Fibroblast of skin of left biceps (primary cell): ENCODE data around the gene ABITRAM.
"Not testable (repeated sequence)": the region's sequence is repeated elsewhere in the genome, so short reads cannot be mapped to it uniquely, and the experiment has no call there.

ENCODE experiments used
- DNase-seq, 2 experiments: peaks; one replicate each; pipeline ENCODE4 v3.0.0-alpha.2; 2013; ENCODE audit warnings: low read depth in 2 of 2

Gene ABITRAM

GRCh38 chr9:108934323-108934893 is at the start of gene ABITRAM:
Gene ABITRAM, plus strand, starts transcription at chr9:108934400. Its CDS starts 87 bp downstream, at chr9:108934487.
- peak; percentile 50 to 58 for DNase-seq

DNA sequence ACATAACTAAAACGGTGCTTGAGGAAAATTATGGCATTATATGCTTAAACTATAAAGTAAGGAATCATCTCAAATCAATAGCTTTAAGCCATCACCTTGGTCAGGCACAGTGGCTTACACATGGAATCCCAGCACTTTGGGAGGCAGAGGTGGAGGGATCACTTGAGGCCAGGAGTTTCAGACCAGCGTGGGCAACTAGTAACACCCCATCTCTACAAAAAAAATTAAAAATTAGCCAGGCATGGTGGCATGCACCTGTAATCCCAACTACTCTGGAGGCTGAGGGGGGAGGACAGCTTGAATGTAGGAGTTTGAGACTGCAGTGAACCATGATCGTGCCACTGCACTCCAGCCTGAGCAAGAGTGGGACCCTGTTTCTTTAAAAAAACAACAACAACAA is 49.5 kb upstream of the ABITRAM start:
- DNase-seq = no peak

- DNase-seq = peak; percentile 31 to 44
Measured at GRCh38 chr9:108885643-108886348, 48.4 kb upstream of the ABITRAM start.

GRCh38 chr9:108886594-108887271 is 47.5 kb upstream of the ABITRAM start:
- not testable (repeated sequence) for DNase-seq

- peak; percentile 6 to 8 for DNase-seq
Measured at GRCh38 chr9:108889649-108890067, 44.5 kb upstream of the ABITRAM start.

DNA sequence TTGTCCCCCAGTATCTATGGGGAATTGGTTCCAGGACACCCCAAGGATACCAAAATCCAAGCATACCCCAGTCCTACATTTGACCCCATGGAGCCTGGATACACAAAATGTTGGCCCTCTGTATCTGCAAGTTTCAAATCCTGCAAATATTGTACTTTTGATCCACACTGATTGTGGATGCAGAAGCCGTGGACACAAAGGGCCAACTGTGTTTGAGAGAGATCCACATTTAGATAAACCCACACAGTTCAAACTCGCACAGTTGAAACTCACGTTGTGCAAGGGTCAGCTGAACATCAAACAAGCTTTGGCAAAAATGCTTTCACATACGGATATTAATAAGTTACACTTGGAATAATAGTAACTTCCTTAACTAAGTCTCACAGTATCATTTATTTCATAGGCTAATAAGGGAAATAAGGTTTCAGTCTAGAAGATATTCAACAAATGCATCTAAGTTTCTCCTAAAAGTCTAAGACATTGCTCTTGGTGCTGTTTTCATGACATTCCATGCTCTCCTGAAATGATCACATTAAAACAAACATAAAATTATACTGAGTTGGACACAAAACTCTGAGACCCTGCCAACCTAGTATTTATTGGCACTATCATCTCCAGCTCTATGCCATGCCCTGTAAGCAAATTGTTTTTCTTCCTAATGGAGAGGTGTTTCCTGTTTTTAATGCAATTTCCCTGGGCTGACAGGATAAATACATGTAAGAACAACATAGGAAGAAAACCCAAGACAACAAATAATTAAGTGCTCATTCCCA is 39.8 kb upstream of the ABITRAM start:
- DNase-seq = no peak

DNA sequence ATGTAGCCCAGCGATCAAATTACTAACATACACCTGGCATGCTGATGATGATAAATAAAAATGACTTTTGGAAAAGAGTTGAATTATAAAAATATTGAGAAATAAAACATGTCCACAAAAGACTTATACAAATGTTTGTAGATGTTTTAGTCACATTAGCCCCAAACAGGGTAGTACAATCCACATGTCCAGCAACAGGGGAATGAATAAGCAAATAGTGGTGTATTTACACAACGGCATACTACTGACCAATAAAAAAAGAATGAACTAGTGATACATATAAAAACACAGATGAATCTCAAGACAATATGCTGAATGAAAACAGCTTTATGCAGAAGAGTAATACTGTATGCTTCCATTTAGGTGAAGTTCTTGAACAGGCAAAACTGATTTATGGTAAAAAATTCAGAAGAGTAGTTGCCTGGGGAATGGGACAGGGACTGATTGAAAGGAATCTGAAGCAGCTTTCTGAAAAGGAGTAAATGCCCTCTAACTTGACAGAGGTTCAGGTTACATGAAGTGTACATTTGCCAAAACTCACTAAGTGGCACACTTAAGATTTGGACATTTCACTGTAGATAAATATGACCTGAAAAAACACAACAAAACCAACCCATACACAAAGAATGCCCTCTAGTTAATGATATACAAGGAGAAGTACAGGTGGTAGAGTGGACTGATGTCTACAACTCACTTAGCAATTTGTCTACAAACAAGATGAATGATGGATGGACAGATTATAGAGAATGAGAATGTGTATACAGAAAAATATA is 36.7 kb upstream of the ABITRAM start:
- DNase-seq = no peak

- DNase-seq = not testable (repeated sequence)
Measured at GRCh38 chr9:108899023-108899695, 35.0 kb upstream of the ABITRAM start.

GRCh38 chr9:108900176-108900575 is 34.0 kb upstream of the ABITRAM start:
- no peak for DNase-seq

GRCh38 chr9:108903420-108904103 is 30.6 kb upstream of the ABITRAM start:
- DNase-seq = no peak

- no peak for DNase-seq
Measured at GRCh38 chr9:108904161-108904560, 30.0 kb upstream of the ABITRAM start.

DNA sequence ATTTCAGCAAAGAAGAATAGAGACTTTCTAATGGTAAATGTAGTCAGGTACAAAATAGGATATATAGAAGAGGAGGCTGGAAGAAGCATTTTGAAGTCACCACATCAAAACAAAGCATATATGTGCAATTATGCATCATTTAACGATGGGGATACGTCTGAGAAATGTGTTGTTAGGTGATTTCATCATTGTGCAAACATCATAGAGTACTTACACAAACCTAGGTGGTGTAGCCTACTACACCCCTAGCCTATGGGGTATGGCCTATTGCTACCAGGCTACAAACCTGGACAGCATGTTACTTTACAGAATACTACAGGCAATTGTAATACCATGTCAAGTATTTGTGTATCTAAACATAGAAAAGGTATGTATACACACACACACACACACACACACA is 28.7 kb upstream of the ABITRAM start:
- DNase-seq = no peak

DNA sequence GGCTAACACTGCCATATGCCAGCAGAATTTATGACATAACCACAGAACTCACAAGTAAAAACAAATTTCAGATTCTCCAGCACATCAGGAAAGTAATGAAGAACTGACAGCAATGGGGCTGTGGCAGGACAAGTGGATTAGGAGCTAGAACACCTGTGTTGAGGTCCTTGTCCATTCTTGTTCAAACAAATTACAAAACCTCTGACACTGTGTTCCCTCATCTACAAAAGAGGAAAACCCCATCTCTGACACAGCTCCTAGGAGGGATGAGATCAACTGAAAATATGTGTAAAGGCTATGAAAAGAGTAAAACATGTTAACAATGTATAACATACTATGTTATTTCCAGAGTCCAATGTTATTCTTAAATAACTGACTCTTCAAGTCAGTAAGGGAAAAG is 23.8 kb upstream of the ABITRAM start:
- no peak for DNase-seq

GRCh38 chr9:108910914-108911313 is 23.3 kb upstream of the ABITRAM start:
- no peak for DNase-seq

DNA sequence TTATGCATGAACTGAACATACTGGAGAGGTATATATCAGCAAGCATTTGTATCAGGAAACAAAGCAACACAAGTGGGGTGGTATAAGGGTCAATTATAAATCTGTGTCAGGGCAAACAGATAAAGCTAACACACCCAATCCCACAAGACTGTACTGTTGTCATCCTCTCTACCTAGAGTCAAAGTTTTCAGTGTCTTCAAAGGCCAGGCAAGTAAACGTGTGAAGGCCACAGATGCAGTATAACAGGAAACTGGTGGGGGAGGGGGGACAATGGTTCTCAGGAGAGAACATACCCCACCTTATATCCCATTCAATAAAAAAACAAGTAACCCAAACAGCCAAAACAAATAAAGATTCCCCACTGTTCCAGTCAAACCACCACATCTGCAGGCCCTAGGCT is 22.4 kb upstream of the ABITRAM start:
- DNase-seq = no peak

DNA sequence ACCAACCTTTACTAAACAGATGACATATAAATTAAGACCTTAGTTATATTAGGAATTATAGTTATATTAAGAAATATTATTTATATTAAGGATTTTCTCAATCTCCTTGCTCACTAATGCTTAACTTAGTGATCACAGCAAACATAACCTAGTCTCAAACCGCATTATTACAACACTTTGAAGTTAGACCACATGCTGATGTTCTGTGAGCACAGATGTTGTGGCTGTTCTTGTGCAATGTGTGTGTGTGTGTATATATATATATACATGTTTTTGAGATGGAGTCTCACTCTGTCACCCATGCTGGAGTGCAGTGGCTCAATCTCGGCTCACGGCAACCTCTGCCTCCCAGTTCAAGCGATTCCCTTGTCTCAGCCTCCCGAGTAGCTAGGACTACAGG is 20.8 kb upstream of the ABITRAM start:
- no peak for DNase-seq

GRCh38 chr9:108919517-108919916 is 14.7 kb upstream of the ABITRAM start:
- DNase-seq = no peak

DNA sequence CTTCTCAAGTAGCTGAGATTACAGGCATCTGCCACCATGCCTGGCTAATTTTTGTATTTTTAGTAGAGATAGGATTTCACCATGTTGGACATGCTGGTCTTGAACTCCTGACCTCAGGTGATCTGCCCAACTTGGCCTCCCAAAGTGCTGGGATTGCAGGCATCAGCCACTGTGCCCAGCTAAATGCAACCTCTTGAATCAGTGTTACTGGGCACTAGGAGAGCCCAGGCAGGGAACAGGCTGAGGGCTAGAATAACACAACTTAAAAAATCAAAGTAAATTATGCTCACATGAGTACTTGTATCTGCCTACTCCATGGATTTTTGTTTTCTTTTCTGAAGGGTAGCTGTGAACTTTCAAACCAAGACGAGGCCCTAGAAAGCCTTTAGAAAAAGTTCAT is 13.8 kb upstream of the ABITRAM start:
- DNase-seq = not testable (repeated sequence)

DNA sequence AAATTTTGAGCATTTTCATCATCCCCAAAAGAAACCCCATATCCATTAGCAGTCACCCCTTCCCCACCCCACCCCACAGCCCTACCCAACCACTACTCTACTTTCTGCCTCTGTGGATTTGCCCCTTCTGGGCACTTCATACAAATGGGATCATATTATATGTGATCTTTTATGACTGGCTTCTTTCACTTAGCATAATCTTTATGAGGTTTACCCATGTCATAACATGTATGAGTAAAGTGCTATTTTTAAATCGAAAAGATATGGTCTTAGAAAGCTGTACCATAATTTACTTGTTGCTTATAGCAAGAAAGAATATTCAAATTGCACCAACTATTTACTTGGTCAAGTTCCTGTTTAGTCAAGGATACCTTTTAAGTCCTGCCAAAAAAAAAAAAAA is 13.0 kb upstream of the ABITRAM start:
- DNase-seq = no peak

DNA sequence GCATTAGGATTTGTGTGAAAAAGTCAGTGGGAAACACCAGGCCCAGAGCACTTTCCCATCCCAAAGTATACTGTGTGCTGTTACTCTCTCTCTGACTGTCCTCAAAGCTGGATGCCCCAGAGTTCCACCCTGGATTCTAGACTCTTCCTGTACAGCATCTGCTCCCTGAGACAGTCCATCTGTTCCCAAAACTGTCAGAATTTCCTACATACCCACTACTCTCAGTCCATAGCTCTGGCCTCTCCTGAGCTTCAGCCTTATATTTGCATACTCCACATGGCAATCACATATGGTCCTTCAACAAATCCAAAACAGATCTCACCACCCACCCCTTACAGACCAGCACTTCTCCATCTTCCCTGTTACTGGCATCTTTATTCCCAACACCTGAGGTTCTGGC is 9.7 kb upstream of the ABITRAM start:
- no peak for DNase-seq
